ENCODE data around the gene BCKDK.

BCKDK gene

DNA sequence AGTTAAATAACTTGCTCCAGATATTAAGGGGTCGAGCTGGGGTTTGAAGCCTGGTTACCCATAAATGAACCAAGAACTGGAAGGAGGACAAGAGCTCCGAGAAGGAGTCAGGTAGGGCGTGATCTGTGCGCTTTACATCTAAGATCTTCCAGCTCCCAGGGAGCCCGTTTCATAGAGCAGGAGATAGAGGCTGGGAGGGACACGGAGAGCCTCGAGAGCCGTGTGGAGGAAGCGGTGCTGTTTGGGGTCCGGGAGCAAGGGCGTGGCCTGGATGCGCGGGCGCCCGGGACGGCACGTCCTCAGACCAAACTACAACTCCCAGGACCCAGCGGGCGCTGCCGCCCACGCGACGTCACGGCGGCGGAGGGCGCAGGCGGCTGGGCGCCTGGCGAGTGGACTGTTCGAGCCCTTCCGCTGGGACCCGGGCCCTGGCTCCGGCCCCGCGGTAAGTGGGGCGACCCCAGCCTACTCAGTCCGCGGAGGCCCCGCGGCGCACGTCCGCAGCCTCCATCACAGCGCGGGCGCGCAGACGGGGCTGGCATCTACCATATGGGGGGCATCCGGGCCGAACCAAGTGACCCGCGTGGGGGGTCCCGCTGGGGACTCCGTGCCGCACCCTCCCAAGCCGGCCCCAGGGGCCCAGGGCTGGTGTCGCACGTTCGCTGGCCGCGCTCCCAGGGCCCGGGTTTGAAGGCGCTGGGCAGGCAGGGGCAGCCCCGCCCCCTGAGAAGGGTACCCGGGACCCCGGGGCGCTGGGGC lies at the start of gene BCKDK:
BCKDK (plus strand) TSS at position 352 of the 759 bp plus-strand sequence. CDS start 838 bp downstream, outside the sequence.
- H3K4me1 ChIP-seq (ENCODE audit: control insufficient read depth in 1 of 2, insufficient read depth in 2 of 2, low read length in 2 of 2), result peaks cover 4 to 14% of the 10 kb centered on the region in 2 donors
- no peaks in the 10 kb centered on the region for H3K27me3 ChIP-seq (ENCODE audit: low read depth, low read length)
- H3K36me3 ChIP-seq (ENCODE audit: control insufficient read depth in 1 of 2, insufficient read depth in 2 of 2, low read length in 2 of 2), result peaks cover 21 to 40% of the 10 kb centered on the region in 2 donors
- H3K27ac ChIP-seq (ENCODE audit: low read length), result peak within 1 kb of the TSS; percentile 45
- H3K4me3 ChIP-seq (ENCODE audit: low read depth in 1 of 2, low read length in 2 of 2), result peak within 1 kb of the TSS; percentile 61 to 93
- no peaks in the 10 kb centered on the region for H3K9me3 ChIP-seq (ENCODE audit: control insufficient read depth in 1 of 2, low read length in 2 of 2)

DNA sequence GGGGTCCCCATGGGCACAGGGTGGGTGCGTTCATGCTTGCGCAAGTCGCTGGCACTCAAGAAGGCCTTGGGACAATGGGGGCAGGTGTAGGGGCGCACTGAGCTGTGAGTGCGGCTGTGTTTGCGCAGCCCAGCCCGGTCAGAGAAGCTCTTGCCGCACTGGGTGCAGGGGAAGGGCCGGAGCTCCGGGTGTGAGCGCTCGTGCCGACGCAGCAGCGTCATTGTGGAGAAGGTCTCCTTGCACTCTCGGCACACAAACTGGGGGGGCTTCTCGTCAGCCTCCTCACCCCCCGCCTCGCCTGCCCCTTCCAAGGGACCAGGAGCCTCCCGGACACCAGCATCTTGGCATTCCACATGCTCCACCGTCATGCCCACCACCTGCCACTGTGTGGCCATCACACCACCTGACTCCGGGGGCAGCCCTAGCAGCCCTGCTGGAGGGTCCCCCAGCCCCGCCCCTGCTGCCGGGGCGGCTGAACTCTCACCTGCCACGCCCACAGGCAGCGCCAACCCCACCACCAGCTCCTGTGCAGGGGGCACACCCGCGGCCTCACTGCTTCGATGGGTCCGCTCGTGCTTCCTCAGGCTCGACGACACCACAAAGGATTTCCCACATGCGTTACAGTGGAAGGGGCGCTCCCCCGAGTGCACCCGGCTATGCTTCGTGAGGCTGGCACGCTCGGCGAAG lies 46.9 kb upstream of the BCKDK start:
- Histone ChIP-seq H3K4me3 (ENCODE audit: low read depth in 1 of 2, low read length in 2 of 2) (no peak overlapping the region), H3K27ac (ENCODE audit: low read length) (no peak overlapping the region), H3K36me3 (ENCODE audit: control insufficient read depth in 1 of 2, insufficient read depth in 2 of 2, low read length in 2 of 2) (peaks cover 0 to 30% of the 10 kb centered on the region in 2 donors), H3K4me1 (ENCODE audit: control insufficient read depth in 1 of 2, insufficient read depth in 2 of 2, low read length in 2 of 2) (peaks cover 0 to 7% of the 10 kb centered on the region in 2 donors), H3K27me3 (ENCODE audit: low read depth, low read length) (no peaks in the 10 kb centered on the region), H3K9me3 (ENCODE audit: control insufficient read depth in 1 of 2, low read length in 2 of 2) (no peaks in the 10 kb centered on the region)

DNA sequence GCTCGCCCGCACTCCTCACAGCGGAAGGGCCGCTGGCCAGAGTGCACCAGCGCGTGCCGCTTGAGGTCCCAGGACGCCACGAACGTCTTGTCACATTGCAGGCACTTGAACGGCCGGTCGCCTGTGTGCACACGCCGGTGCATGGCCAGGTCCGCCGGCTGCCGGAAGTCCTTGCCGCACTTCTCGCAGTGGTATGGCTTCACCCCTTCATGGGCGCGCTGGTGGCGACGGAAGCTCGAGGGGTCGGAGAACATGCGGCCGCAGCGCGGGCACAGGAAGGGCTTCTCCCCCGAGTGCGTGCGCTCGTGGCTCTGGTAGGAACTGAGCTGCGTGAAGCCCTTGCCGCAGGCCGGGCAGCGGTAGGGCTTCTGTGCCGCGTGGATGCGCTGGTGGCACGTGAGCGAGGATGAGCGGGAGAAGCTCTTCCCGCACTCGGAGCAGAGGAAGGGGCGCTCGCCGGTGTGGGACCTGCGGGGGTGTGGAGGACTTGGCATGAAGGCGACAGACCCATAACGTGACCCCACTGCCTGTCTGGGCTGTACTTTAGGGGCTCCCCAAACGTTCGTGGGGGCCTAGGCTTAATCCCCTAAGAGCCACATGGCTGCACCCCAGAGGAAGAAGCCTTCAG lies 46.3 kb upstream of the BCKDK start:
- Histone ChIP-seq H3K36me3 (ENCODE audit: control insufficient read depth in 1 of 2, insufficient read depth in 2 of 2, low read length in 2 of 2) (peaks cover 0 to 30% of the 10 kb centered on the region in 2 donors), H3K27me3 (ENCODE audit: low read depth, low read length) (no peaks in the 10 kb centered on the region), H3K27ac (ENCODE audit: low read length) (no peak overlapping the region), H3K9me3 (ENCODE audit: control insufficient read depth in 1 of 2, low read length in 2 of 2) (no peaks in the 10 kb centered on the region), H3K4me1 (ENCODE audit: control insufficient read depth in 1 of 2, insufficient read depth in 2 of 2, low read length in 2 of 2) (peaks cover 0 to 7% of the 10 kb centered on the region in 2 donors), H3K4me3 (ENCODE audit: low read depth in 1 of 2, low read length in 2 of 2) (no peak overlapping the region)

DNA sequence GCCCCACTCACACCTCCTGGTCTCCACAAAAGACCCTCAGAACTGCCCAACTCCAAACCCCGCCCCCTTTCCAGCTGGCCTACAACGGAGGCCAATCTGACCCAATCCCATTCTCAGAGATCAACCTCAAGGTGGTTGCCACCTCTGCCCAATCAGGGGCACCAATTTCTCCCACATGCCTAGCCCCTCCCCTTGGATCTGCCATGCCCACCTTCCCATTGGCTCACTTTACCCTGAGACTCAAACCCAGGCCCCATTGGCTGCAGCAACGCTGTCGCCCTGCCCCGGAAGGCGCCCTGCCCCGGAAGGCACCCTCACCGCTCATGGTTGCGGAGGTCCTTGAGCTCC lies 44.7 kb upstream of the BCKDK start:
- Histone ChIP-seq H3K4me3 (ENCODE audit: low read depth in 1 of 2, low read length in 2 of 2) (no peak overlapping the region), H3K4me1 (ENCODE audit: control insufficient read depth in 1 of 2, insufficient read depth in 2 of 2, low read length in 2 of 2) (peaks cover 0 to 7% of the 10 kb centered on the region in 2 donors), H3K27ac (ENCODE audit: low read length) (no peak overlapping the region), H3K9me3 (ENCODE audit: control insufficient read depth in 1 of 2, low read length in 2 of 2) (no peaks in the 10 kb centered on the region), H3K27me3 (ENCODE audit: low read depth, low read length) (no peaks in the 10 kb centered on the region), H3K36me3 (ENCODE audit: control insufficient read depth in 1 of 2, insufficient read depth in 2 of 2, low read length in 2 of 2) (peaks cover 0 to 30% of the 10 kb centered on the region in 2 donors)

DNA sequence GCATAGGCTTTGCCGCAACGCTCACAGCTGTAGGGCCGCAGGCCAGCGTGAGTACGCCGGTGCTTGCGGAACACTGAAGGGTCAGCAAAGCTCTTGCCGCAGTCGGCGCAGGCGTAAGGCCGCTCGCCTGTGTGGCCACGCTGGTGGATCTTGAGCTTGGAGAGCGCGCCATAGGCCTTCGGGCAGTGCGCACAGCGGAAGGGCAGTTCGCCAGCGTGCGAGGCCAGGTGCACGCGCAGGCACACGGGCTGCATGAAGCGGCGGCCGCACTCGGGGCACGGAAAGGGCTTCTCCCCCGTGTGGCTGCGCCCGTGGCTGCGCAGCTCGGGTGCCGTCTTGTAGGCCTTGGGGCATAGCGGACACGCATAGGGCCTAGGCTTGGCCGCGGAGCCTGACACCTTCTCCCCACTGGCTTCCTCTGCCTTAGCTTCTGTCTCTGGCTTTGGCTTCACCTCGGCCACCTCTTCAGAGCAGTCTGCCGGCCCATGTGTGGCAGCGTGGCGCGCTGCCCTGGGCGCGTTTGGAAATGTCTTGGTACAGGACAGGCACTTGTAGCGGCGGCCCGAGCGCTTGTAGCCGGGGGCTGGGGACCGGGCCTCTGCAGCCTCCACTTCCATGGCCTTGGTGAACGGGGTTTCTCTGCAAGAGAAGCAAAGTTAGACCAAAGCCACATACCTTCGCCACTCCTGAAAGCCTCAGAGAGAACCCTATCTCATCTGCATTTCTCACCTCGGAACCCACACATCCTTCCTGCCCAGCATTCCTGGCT lies 44.2 kb upstream of the BCKDK start:
- Histone ChIP-seq H3K4me3 (ENCODE audit: low read depth in 1 of 2, low read length in 2 of 2) (no peak overlapping the region), H3K27me3 (ENCODE audit: low read depth, low read length) (no peaks in the 10 kb centered on the region), H3K36me3 (ENCODE audit: control insufficient read depth in 1 of 2, insufficient read depth in 2 of 2, low read length in 2 of 2) (peaks cover 0 to 30% of the 10 kb centered on the region in 2 donors), H3K4me1 (ENCODE audit: control insufficient read depth in 1 of 2, insufficient read depth in 2 of 2, low read length in 2 of 2) (peaks cover 0 to 7% of the 10 kb centered on the region in 2 donors), H3K9me3 (ENCODE audit: control insufficient read depth in 1 of 2, low read length in 2 of 2) (no peaks in the 10 kb centered on the region), H3K27ac (ENCODE audit: low read length) (peak overlapping the region; percentile 56)

DNA sequence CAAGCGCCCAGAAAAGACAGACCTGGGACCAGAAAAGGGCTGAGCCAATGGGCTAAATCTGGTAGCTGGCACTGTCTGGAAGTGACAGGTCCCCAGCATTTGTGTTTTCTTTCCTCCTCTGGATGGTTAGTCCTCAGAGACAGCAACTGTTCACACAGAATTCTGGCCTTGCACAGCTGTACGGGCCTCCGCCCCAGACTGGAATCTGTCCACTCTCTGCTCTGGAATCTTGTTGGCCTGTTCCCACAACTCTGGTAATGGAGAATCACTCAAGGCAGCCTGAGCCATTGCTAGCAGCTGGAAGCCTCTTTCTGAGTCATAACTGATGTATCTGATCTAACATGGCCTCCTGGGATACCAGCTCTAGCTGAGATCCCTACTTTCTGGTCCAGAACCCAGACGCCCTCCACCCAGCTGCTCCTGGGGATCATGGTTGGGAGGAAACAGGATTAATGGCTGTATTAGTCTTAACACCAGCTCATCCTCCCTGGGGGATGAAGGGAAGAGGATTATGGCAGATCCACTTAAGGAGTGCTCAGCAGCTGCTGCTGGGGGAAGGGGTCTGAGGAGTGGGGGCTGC lies 43.2 kb upstream of the BCKDK start:
- H3K4me3 ChIP-seq (ENCODE audit: low read depth in 1 of 2, low read length in 2 of 2), result no peak overlapping the region
- H3K36me3 ChIP-seq (ENCODE audit: control insufficient read depth in 1 of 2, insufficient read depth in 2 of 2, low read length in 2 of 2), result peaks cover 0 to 30% of the 10 kb centered on the region in 2 donors
- no peaks in the 10 kb centered on the region for H3K9me3 ChIP-seq (ENCODE audit: control insufficient read depth in 1 of 2, low read length in 2 of 2)
- peak overlapping the region; percentile 56 for H3K27ac ChIP-seq (ENCODE audit: low read length)
- no peaks in the 10 kb centered on the region for H3K27me3 ChIP-seq (ENCODE audit: low read depth, low read length)
- H3K4me1 ChIP-seq (ENCODE audit: control insufficient read depth in 1 of 2, insufficient read depth in 2 of 2, low read length in 2 of 2), result peaks cover 0 to 7% of the 10 kb centered on the region in 2 donors

DNA sequence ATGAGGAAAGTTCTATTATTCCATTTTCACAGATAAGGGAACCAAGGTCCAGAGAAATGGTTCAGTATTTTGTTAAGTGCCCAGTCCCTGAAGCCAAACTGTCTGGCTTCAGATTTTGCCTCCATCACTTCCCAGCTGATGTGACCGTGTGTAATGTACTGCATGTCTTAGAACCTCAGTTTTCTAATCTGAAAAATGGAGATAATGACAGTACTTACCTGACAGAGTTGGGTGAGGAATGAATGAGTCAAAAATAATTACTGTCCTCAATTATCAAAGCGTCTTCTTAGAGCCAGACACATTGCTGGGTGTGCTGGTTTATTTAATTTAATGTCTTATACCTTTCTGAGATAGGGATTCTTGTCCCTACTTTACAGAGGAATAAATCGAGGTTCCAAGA lies 40.8 kb upstream of the BCKDK start:
- Histone ChIP-seq H3K4me3 (ENCODE audit: low read depth in 1 of 2, low read length in 2 of 2) (no peak overlapping the region), H3K36me3 (ENCODE audit: control insufficient read depth in 1 of 2, insufficient read depth in 2 of 2, low read length in 2 of 2) (peaks cover 0 to 8% of the 10 kb centered on the region in 2 donors), H3K9me3 (ENCODE audit: control insufficient read depth in 1 of 2, low read length in 2 of 2) (no peaks in the 10 kb centered on the region), H3K27me3 (ENCODE audit: low read depth, low read length) (no peaks in the 10 kb centered on the region), H3K4me1 (ENCODE audit: control insufficient read depth in 1 of 2, insufficient read depth in 2 of 2, low read length in 2 of 2) (peaks cover 7 to 17% of the 10 kb centered on the region in 2 donors), H3K27ac (ENCODE audit: low read length) (no peak overlapping the region)

DNA sequence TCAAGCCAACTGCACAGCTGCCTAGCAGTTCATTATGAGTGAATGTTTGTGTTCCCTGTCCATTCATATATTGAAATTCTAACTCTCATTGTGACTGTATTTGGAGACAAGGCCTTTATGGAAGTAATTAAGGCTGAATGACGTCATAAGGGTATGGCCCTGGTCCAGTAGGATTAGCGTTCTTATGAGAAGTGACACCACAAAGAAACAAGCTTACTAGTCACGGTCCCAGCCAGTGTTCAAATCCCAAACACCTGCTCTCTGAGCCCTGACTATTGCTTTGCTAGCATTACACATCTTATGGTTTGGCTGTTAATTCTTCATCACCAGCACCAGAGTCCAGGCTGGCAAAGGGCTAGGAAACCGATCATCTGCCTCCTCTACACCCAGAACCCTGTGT lies 36.3 kb upstream of the BCKDK start:
- Histone ChIP-seq H3K27ac (ENCODE audit: low read length) (peak overlapping the region; percentile 91), H3K9me3 (ENCODE audit: control insufficient read depth in 1 of 2, low read length in 2 of 2) (no peaks in the 10 kb centered on the region), H3K4me3 (ENCODE audit: low read depth in 1 of 2, low read length in 2 of 2) (peak overlapping the region; percentile 99), H3K27me3 (ENCODE audit: low read depth, low read length) (no peaks in the 10 kb centered on the region), H3K36me3 (ENCODE audit: control insufficient read depth in 1 of 2, insufficient read depth in 2 of 2, low read length in 2 of 2) (peaks cover 2 to 15% of the 10 kb centered on the region in 2 donors), H3K4me1 (ENCODE audit: control insufficient read depth in 1 of 2, insufficient read depth in 2 of 2, low read length in 2 of 2) (peaks cover 15 to 36% of the 10 kb centered on the region in 2 donors)

DNA sequence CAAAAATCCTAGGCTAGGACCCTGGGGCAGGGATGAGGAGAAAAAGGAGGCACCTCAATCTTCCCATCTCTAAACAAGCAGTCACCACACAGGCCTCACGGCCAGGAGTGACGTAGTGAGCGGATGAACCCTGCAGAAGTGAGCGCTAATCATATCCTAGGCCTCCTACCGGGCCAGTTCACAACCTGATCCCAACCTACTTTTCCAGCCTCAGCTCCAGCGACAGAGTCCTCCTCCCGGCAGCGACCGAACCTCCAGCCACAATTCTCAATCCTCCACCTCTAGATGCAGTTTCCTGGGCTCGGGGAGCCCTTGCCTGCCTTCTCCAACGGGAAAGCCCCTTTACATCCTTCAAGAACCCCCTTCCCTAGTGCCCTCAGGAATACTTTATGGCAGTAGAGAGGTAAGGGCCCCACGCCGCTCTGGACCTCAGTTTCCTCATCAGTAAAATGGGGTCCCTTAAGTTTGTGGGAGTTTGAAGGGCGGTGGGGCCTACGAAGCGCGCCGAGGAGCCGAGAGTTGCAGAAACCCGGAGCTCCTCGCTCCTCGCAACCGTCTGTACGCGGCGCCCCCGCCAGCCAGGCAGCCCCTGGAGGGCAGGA lies 35.5 kb upstream of the BCKDK start:
- Histone ChIP-seq H3K4me1 (ENCODE audit: control insufficient read depth in 1 of 2, insufficient read depth in 2 of 2, low read length in 2 of 2) (peaks cover 15 to 36% of the 10 kb centered on the region in 2 donors), H3K9me3 (ENCODE audit: control insufficient read depth in 1 of 2, low read length in 2 of 2) (no peaks in the 10 kb centered on the region), H3K36me3 (ENCODE audit: control insufficient read depth in 1 of 2, insufficient read depth in 2 of 2, low read length in 2 of 2) (peaks cover 10 to 22% of the 10 kb centered on the region in 2 donors), H3K4me3 (ENCODE audit: low read depth in 1 of 2, low read length in 2 of 2) (peak overlapping the region; percentile 99), H3K27ac (ENCODE audit: low read length) (peak overlapping the region; percentile 91), H3K27me3 (ENCODE audit: low read depth, low read length) (no peaks in the 10 kb centered on the region)

DNA sequence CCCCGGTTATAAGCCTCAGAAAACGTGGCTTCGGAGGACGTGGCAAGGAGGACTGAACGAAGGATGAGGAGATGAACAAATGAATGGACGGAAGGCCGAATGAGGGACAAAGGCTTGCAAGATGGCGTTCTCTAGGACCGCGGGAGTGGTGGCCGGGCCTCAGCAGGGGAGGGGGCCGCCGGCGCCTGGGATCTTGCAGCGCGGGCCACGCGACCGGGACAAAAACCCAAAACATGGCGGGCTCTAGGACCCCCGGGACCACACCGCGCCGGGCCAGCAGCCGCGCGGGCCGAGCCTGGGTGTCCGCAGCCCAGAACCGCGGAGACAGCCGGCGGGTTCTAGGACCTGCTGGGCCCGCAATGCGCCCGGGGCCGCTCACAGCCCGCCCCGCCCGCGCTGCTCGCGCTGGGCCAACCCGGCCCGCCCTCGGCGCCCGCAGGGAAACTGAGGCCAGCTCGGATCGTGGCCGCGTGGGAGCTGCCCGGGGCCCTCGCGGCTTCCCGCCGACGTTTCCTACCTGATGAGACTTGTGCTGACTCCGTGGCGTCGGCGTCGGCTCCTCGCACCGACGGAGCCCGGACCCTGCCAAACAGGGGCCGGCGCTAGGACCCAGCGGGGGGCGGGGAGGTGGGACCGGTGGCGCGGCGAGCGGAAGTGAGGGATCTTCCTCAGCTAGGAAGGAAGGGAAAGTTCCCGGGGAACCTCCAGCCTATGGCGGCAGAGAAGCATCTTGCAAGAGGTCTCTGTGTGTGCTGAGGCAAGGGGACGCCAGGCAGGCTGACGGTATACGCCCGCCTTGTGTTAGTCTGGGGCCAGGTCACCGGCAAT lies 34.8 kb upstream of the BCKDK start:
- Histone ChIP-seq H3K4me3 (ENCODE audit: low read depth in 1 of 2, low read length in 2 of 2) (peak overlapping the region; percentile 99), H3K27me3 (ENCODE audit: low read depth, low read length) (no peaks in the 10 kb centered on the region), H3K9me3 (ENCODE audit: control insufficient read depth in 1 of 2, low read length in 2 of 2) (no peaks in the 10 kb centered on the region), H3K27ac (ENCODE audit: low read length) (peak overlapping the region; percentile 91), H3K36me3 (ENCODE audit: control insufficient read depth in 1 of 2, insufficient read depth in 2 of 2, low read length in 2 of 2) (peaks cover 12 to 30% of the 10 kb centered on the region in 2 donors), H3K4me1 (ENCODE audit: control insufficient read depth in 1 of 2, insufficient read depth in 2 of 2, low read length in 2 of 2) (peaks cover 15 to 36% of the 10 kb centered on the region in 2 donors)

Data from muscle layer of duodenum (tissue), 2 donors.